ENCODE results near the gene GHDC. TPM values are rescaled to one million over a fixed set of nuclear protein-coding genes. Genes with fewer than 3 reads are reported as not detected.
A peak's percentile ranks its signal among the peaks of the same experiment; 100 is the strongest.

Gene GHDC
- total RNA-seq, 3 donors from 2014 or later (not counting 1 experiment from before 2014, with no cell fraction given), result 19.5 to 24.6 (median 22.8) TPM

DNA sequence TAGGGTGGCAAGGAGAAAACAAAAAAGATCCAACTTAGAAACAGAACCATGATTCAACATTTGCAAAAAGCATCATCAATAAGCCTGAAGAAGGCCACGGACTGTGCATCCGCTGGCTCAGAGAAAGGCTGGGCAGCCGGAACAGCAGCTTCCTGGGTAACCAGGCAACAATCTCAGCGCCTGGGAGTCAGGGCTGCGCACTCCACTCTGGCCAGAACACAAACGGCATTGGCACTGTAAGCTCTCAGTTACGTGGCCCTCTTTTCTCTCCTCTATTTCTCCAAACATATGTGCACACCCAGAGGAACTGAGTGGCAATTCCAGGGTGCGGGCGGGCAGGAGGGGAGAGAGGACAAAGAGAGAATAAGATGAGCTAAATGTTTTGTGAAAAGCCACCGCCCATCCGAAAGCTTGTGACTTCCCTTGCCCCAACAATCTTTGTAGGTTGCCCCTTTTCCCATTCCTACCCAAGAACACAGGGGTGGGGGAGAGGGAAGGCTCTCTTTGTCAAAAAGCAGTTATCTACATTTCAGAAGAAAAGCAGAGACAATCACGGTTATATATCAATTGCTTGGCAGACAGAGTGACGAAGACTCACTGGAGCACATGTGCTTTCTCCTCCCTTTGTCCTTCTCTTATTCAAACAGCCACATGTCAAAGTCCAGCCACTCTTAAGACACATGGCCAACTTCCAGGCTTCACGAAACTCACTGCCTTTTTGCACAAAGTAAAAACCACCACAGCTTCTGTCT is 6.6 kb upstream of the GHDC start:
- Mint-ChIP-seq H3K4me1 (no peaks in the 10 kb centered on the region), H3K36me3 (no peaks in the 10 kb centered on the region), H3K27me3 (ENCODE audit: low read depth in 2 of 2) (no peaks in the 10 kb centered on the region), H3K9me3 (no peaks in the 10 kb centered on the region), H3K4me3 (no peak overlapping the region), H3K27ac (peak overlapping the region in 1 of 2 donors; percentile 20)
- no peaks in the 10 kb centered on the region for H3K9me3 ChIP-seq (ENCODE audit: control insufficient read depth, insufficient read depth, low read length)
- DNase-seq (no peak), ATAC-seq (no peak)
- intact Hi-C loops (cut with micrococcal nuclease), result no loop called here
- peaks cover 37% of the 10 kb centered on the region for H3K36me3 ChIP-seq (ENCODE audit: control insufficient read depth, insufficient read depth, low read length)
- no peaks in the 10 kb centered on the region for H3K27me3 ChIP-seq (ENCODE audit: control insufficient read depth, insufficient read depth, low read length)
- peaks cover 4% of the 10 kb centered on the region for H3K4me1 ChIP-seq (ENCODE audit: control insufficient read depth, insufficient read depth, low read length)
- WGBS (ENCODE audit: insufficient coverage), result 93% methylated on average over 11 of the region's 14 CpGs
- TF ChIP-seq, protein P1, sequence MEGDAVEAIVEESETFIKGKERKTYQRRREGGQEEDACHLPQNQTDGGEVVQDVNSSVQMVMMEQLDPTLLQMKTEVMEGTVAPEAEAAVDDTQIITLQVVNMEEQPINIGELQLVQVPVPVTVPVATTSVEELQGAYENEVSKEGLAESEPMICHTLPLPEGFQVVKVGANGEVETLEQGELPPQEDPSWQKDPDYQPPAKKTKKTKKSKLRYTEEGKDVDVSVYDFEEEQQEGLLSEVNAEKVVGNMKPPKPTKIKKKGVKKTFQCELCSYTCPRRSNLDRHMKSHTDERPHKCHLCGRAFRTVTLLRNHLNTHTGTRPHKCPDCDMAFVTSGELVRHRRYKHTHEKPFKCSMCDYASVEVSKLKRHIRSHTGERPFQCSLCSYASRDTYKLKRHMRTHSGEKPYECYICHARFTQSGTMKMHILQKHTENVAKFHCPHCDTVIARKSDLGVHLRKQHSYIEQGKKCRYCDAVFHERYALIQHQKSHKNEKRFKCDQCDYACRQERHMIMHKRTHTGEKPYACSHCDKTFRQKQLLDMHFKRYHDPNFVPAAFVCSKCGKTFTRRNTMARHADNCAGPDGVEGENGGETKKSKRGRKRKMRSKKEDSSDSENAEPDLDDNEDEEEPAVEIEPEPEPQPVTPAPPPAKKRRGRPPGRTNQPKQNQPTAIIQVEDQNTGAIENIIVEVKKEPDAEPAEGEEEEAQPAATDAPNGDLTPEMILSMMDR (IDR thresholded peaks at IDR 0.05), result no peak
- no peak overlapping the region for H3K27ac ChIP-seq (ENCODE audit: low read length)
- H3K4me3 ChIP-seq (ENCODE audit: low read length), result no peak overlapping the region

- intact Hi-C loops (cut with micrococcal nuclease), result no loop called here
- H3K4me1 ChIP-seq (ENCODE audit: control insufficient read depth, insufficient read depth, low read length), result peaks cover 8% of the 10 kb centered on the region
- peak overlapping the region; percentile 50 for H3K27ac ChIP-seq (ENCODE audit: low read length)
- no peak for DNase-seq
- no peak overlapping the region for H3K4me3 ChIP-seq (ENCODE audit: low read length)
- no peaks in the 10 kb centered on the region for H3K9me3 ChIP-seq (ENCODE audit: control insufficient read depth, insufficient read depth, low read length)
- TF ChIP-seq, protein P1 (IDR thresholded peaks at IDR 0.05), result no peak
- H3K9me3 Mint-ChIP-seq, result no peaks in the 10 kb centered on the region
- peaks cover 2% of the 10 kb centered on the region in 2 donors for H3K4me1 Mint-ChIP-seq
- no peaks in the 10 kb centered on the region for H3K36me3 Mint-ChIP-seq
- peaks cover 33% of the 10 kb centered on the region for H3K36me3 ChIP-seq (ENCODE audit: control insufficient read depth, insufficient read depth, low read length)
- no peaks in the 10 kb centered on the region for H3K27me3 Mint-ChIP-seq (ENCODE audit: low read depth in 2 of 2)
- ATAC-seq, result no peak
- peak overlapping the region in 1 of 2 donors; percentile 29 for H3K27ac Mint-ChIP-seq
- WGBS (ENCODE audit: insufficient coverage), result 87% methylated on average over 8 of the region's 12 CpGs
- no peak overlapping the region for H3K4me3 Mint-ChIP-seq
- no peaks in the 10 kb centered on the region for H3K27me3 ChIP-seq (ENCODE audit: control insufficient read depth, insufficient read depth, low read length)
Measured at GRCh38 chr17:42199416-42200011, 5.2 kb upstream of the GHDC start.

DNA sequence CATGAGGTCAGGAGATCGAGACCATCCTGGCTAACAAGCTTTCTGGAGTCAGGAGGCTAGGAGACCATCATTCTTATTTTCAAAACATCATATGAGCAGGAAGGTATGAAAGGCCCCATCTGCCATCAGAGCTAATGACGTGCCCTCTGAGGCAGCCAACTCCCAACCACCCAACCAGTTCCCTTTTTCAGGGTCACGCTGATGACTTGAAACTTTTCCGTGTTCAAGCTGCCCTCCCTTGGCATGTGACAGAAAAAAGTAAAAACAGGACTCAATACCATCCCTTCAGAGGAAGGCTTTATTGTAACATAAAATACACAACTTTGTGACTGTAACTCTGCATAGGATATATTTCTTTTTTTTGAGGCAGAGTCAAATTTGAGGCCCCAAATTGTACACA is 4.6 kb upstream of the GHDC start:
- 56% methylated on average over 4 of the region's 4 CpGs for WGBS (ENCODE audit: insufficient coverage)
- Mint-ChIP-seq H3K4me3 (no peak overlapping the region), H3K27ac (peak overlapping the region in 1 of 2 donors; percentile 29), H3K36me3 (no peaks in the 10 kb centered on the region), H3K27me3 (ENCODE audit: low read depth in 2 of 2) (no peaks in the 10 kb centered on the region), H3K9me3 (no peaks in the 10 kb centered on the region), H3K4me1 (peaks cover 8% of the 10 kb centered on the region in 2 donors)
- intact Hi-C loops (cut with micrococcal nuclease), result no loop called here
- TF ChIP-seq, protein P1 (IDR thresholded peaks at IDR 0.05), result no peak
- H3K4me1 ChIP-seq (ENCODE audit: control insufficient read depth, insufficient read depth, low read length), result peaks cover 15% of the 10 kb centered on the region
- no peaks in the 10 kb centered on the region for H3K9me3 ChIP-seq (ENCODE audit: control insufficient read depth, insufficient read depth, low read length)
- no peak overlapping the region for H3K4me3 ChIP-seq (ENCODE audit: low read length)
- no peaks in the 10 kb centered on the region for H3K27me3 ChIP-seq (ENCODE audit: control insufficient read depth, insufficient read depth, low read length)
- peak overlapping the region; percentile 84 for H3K27ac ChIP-seq (ENCODE audit: low read length)
- DNase-seq (no peak), ATAC-seq (peak in 1 of 3 donors; percentile 38)
- H3K36me3 ChIP-seq (ENCODE audit: control insufficient read depth, insufficient read depth, low read length), result peaks cover 27% of the 10 kb centered on the region
